WTC11 (cell line): Measurements from ENCODE around the gene MYO5B. TPM values are rescaled to one million over a fixed set of nuclear protein-coding genes. Genes with fewer than 3 reads are reported as not detected.

Source experiments
- ATAC-seq: fragments of 200-7000 bp; cut with Tn5 transposase; 2 replicates; pipeline ENCODE4 v1.10.0; 2021; ENCODE audit warnings: mild to moderate bottlenecking, moderate library complexity
- CTCF ChIA-PET: fragments of 300-600 bp; sonication (Branson Sonifier 250); formaldehyde crosslinking; loops from one replicate; lab custom pipeline; 2021; ENCODE audit warnings: antibody characterized with exemption; lab: Charles Lee
- POLR2A ChIA-PET: fragments of 350-600 bp; sonication (Branson Sonifier 250); formaldehyde crosslinking; loops from one replicate; lab custom pipeline; 2021; ENCODE audit warnings: antibody characterized with exemption; lab: Charles Lee
- DNase-seq: peaks from one replicate; pipeline ENCODE4 v3.0.0; 2021; ENCODE audit warnings: low spot score
- H3K27ac Mint-ChIP-seq: 2 replicates; pipeline ENCODE4 v1.8.0; 2021; ENCODE audit warnings: mixed read lengths
- H3K27me3 Mint-ChIP-seq: 2 replicates; pipeline ENCODE4 v1.8.0; 2021; ENCODE audit warnings: low read depth, mild to moderate bottlenecking, moderate library complexity, mixed read lengths
- H3K36me3 Mint-ChIP-seq: 2 replicates; pipeline ENCODE4 v1.8.0; 2021; ENCODE audit warnings: mixed read lengths
- H3K4me1 Mint-ChIP-seq: 2 replicates; pipeline ENCODE4 v1.8.0; 2022; ENCODE audit warnings: mixed read lengths
- H3K4me3 Mint-ChIP-seq: 2 replicates; pipeline ENCODE4 v1.8.0; 2021; ENCODE audit warnings: mild to moderate bottlenecking, moderate library complexity, mixed read lengths
- H3K9me3 Mint-ChIP-seq: 2 replicates; pipeline ENCODE4 v1.8.0; 2021; ENCODE audit warnings: mixed read lengths
- AFF4 ChIP-seq: sonication (generic); formaldehyde crosslinking; IDR thresholded peaks from 2 replicates; pipeline ENCODE4 v1.8.1; 2023; ENCODE audit warnings: mild to moderate bottlenecking, missing genetic modification reagents, borderline replicate concordance
- CTCF ChIP-seq: fragments of 200-600 bp; IDR thresholded peaks from 2 replicates; pipeline ENCODE4 v1.8.0; 2022; ENCODE audit warnings: antibody characterized with exemption
- E2F1 ChIP-seq: sonication (generic); formaldehyde crosslinking; IDR thresholded peaks from 2 replicates; pipeline ENCODE4 v1.8.0; 2022; ENCODE audit warnings: mild to moderate bottlenecking, missing genetic modification reagents
- ETV6 ChIP-seq: sonication (generic); formaldehyde crosslinking; IDR thresholded peaks from 2 replicates; pipeline ENCODE4 v1.8.1; 2022; ENCODE audit warnings: mild to moderate bottlenecking, missing genetic modification reagents
- GABPB1 ChIP-seq: sonication (generic); formaldehyde crosslinking; IDR thresholded peaks from 2 replicates; pipeline ENCODE4 v1.8.1; 2023; ENCODE audit warnings: mild to moderate bottlenecking, missing genetic modification reagents
- HMGXB4 ChIP-seq: sonication (generic); formaldehyde crosslinking; IDR thresholded peaks from 2 replicates; pipeline ENCODE4 v1.8.1; 2023; ENCODE audit warnings: mild to moderate bottlenecking, moderate library complexity, missing genetic modification reagents
- KAT7 ChIP-seq: sonication (generic); formaldehyde crosslinking; IDR thresholded peaks from 2 replicates; pipeline ENCODE4 v1.8.1; 2023; ENCODE audit warnings: missing genetic modification reagents, mild to moderate bottlenecking, borderline replicate concordance
- MLX ChIP-seq: sonication (generic); formaldehyde crosslinking; IDR thresholded peaks from 2 replicates; pipeline ENCODE4 v1.8.1; 2023; ENCODE audit warnings: mild to moderate bottlenecking, missing genetic modification reagents, moderate library complexity
- MXD4 ChIP-seq: fragments of 250-450 bp; sonication (Bioruptor Pico); IDR thresholded peaks from 2 replicates; pipeline ENCODE4 v1.8.0; 2021; ENCODE audit warnings: mild to moderate bottlenecking, moderate library complexity, borderline replicate concordance
- NFE2L1 ChIP-seq: sonication (generic); formaldehyde crosslinking; IDR thresholded peaks from 2 replicates; pipeline ENCODE4 v1.8.1; 2023; ENCODE audit warnings: missing genetic modification reagents
- NR1H2 ChIP-seq: sonication (generic); formaldehyde crosslinking; IDR thresholded peaks from 2 replicates; pipeline ENCODE4 v1.9.0; 2021; ENCODE audit warnings: mild to moderate bottlenecking, moderate library complexity, missing genetic modification reagents
- SMAD4 ChIP-seq: sonication (generic); formaldehyde crosslinking; IDR thresholded peaks from 2 replicates; pipeline ENCODE4 v1.8.0; 2022; ENCODE audit warnings: mild to moderate bottlenecking, missing genetic modification reagents
- TEAD4 ChIP-seq: sonication (generic); formaldehyde crosslinking; IDR thresholded peaks from 2 replicates; pipeline ENCODE4 v1.8.0; 2022; ENCODE audit warnings: mild to moderate bottlenecking, missing genetic modification reagents
- ZMAT4 ChIP-seq: fragments of 250-450 bp; sonication (Bioruptor Pico); IDR thresholded peaks from 2 replicates; pipeline ENCODE4 v1.9.0; 2021; ENCODE audit warnings: mild to moderate bottlenecking
- ZNF317 ChIP-seq: sonication (generic); formaldehyde crosslinking; IDR thresholded peaks from 2 replicates; pipeline ENCODE4 v1.8.1; 2023; ENCODE audit warnings: low read depth, mild to moderate bottlenecking, moderate library complexity, missing genetic modification reagents, borderline replicate concordance
- total RNA-seq: library from RNA; stranded (reverse); gene quantifications from 3 replicates; pipeline ENCODE4 v1.2.3, GENCODE V29; 2021

MYO5B gene
- total RNA-seq, 1 experiment from 2014 or later = 8.7 TPM

GRCh38 chr18:50014606-50015005 is 180.3 kb downstream of the MYO5B start (continued):
- no peak for TF ChIP-seq AFF4 (CRISPR knock-in tag)

GRCh38 chr18:50013363-50014138 is 181.4 kb downstream of the MYO5B start:
- Mint-ChIP-seq H3K4me1 (no peaks in the 10 kb centered on the region), H3K27me3 (no peaks in the 10 kb centered on the region), H3K9me3 (no peaks in the 10 kb centered on the region), H3K27ac (no peak overlapping the region), H3K36me3 (no peaks in the 10 kb centered on the region), H3K4me3 (no peak overlapping the region)
- DNase-seq (no peak), ATAC-seq (no peak)
- ChIA-PET CTCF (interaction anchor here (1.1 kb wide), 1 partner anchor 190 kb away, joined by 4 read pairs; no protein-coding TSS in a partner anchor), POLR2A (no interaction called here)
- TF ChIP-seq TEAD4 (CRISPR knock-in tag) (no peak), HMGXB4 (CRISPR knock-in tag) (no peak), CTCF (no peak), NFE2L1 (no peak), MXD4 (CRISPR knock-in tag) (no peak), KAT7 (CRISPR knock-in tag) (no peak), ZMAT4 (CRISPR knock-in tag) (no peak), ZNF317 (CRISPR knock-in tag) (no peak), SMAD4 (CRISPR knock-in tag) (no peak), NR1H2 (CRISPR knock-in tag) (no peak), E2F1 (no peak), MLX (CRISPR knock-in tag) (no peak), ETV6 (CRISPR knock-in tag) (no peak), GABPB1 (CRISPR knock-in tag) (no peak)
